Mononuclear cell (primary cell): ENCODE measurements around the gene FGFRL1. TPM values are rescaled to one million over a fixed set of nuclear protein-coding genes. Genes with fewer than 3 reads are reported as not detected.
A peak's percentile ranks its signal among the peaks of the same experiment; 100 is the strongest.

Source experiments
- H3K27me3 ChIP-seq: 2 replicates; pipeline ENCODE4 v1.6.0; 2011; ENCODE audit warnings: low read length, control low read depth; ENCODE audit not compliant: insufficient read depth
- H3K4me1 ChIP-seq: 2 replicates; pipeline ENCODE4 v1.5.1; 2011; ENCODE audit warnings: mild to moderate bottlenecking, low read length, control low read depth; ENCODE audit not compliant: insufficient read depth
- H3K4me3 ChIP-seq: 2 replicates; pipeline ENCODE4 v1.5.1; 2011; ENCODE audit warnings: mild to moderate bottlenecking, low read length, moderate library complexity
- H3K9me3 ChIP-seq: 2 replicates; pipeline ENCODE4 v1.5.1; 2011; ENCODE audit warnings: low read depth, mild to moderate bottlenecking, control low read depth, low read length
- total RNA-seq: library from RNA; depleted of rRNA; stranded (reverse); fragments of >200 nt; gene quantifications from one replicate; pipeline ENCODE4 v1.2.3, GENCODE V29; 2012

The FGFRL1 gene
- total RNA-seq, 1 donor: 5.8 TPM

- Histone ChIP-seq H3K27me3 (peaks cover 53% of the 10 kb centered on the region), H3K4me1 (peaks cover 15% of the 10 kb centered on the region), H3K4me3 (no peak overlapping the region), H3K9me3 (no peaks in the 10 kb centered on the region)
These were observed 6.6 kb upstream of the FGFRL1 start for GRCh38 chr4:1004557-1005485.

DNA sequence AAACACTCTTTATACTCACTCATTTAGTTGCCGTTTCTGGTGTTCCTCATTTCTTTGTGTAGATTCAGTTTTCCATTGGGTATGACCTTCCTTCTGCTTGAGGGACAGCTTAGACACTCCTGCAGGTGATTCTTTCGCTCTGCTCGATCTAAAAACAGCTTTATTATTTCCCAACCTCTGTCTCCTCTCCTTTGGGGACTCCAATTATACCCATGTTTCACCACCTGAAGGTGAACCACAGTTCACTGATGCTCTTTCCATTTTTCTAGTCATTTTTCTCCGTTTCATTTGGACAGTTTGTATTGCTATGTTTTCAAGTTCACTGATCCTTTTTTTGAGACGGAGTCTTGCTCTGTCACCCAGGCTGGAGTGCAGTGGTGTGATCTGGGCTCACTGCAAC lies 4.6 kb upstream of the FGFRL1 start:
- H3K9me3 ChIP-seq: no peaks in the 10 kb centered on the region
- H3K4me1 ChIP-seq: peaks cover 28% of the 10 kb centered on the region
- peaks cover 40% of the 10 kb centered on the region for H3K27me3 ChIP-seq

DNA sequence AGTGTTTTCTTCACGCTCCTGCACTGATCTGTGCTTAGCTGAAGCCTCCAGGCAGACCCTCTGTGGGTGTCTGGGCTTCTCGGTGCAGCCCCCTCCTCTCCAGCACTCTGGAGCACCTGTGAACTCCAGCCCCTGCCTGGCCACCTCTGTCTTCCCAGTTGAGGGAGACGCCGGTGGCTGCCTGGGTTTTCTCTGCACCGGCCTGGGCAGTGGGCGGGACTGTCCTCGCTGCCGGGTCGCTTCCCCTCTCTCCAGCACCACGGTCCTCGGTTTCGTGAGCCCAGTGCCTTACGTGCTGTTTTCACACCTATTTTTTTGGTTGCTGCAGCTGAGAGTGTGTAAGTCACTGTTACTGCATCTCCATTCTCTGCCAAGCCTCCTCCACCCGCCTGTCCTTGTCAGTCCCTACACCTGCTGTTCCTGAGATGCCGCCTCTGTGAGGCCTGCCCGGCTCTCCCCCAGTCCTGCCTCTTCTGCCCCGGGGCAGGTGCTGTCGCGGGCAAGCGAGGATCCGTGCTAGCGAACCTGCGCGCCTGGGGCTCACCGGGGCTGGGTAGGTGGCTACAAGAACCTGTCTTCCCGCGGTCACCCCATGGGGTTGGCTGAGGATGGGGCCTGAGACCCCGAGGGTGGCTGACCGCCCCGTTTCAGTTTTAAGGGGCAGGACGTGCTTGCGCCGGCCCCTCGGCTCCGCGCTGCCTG lies 2.4 kb upstream of the FGFRL1 start:
- H3K4me3 ChIP-seq: peak overlapping the region; percentile 43
- no peaks in the 10 kb centered on the region for H3K9me3 ChIP-seq
- H3K27me3 ChIP-seq: peaks cover 28% of the 10 kb centered on the region
- H3K4me1 ChIP-seq: peaks cover 32% of the 10 kb centered on the region

More for the DNA sequence above, 4.6 kb upstream of the FGFRL1 start:
- H3K4me3 ChIP-seq: no peak overlapping the region

- peak overlapping the region; percentile 58 for H3K4me3 ChIP-seq
- no peaks in the 10 kb centered on the region for H3K9me3 ChIP-seq
- peaks cover 28% of the 10 kb centered on the region for H3K27me3 ChIP-seq
- H3K4me1 ChIP-seq: peaks cover 32% of the 10 kb centered on the region
These were observed 1.7 kb upstream of the FGFRL1 start for GRCh38 chr4:1009542-1010394.

DNA sequence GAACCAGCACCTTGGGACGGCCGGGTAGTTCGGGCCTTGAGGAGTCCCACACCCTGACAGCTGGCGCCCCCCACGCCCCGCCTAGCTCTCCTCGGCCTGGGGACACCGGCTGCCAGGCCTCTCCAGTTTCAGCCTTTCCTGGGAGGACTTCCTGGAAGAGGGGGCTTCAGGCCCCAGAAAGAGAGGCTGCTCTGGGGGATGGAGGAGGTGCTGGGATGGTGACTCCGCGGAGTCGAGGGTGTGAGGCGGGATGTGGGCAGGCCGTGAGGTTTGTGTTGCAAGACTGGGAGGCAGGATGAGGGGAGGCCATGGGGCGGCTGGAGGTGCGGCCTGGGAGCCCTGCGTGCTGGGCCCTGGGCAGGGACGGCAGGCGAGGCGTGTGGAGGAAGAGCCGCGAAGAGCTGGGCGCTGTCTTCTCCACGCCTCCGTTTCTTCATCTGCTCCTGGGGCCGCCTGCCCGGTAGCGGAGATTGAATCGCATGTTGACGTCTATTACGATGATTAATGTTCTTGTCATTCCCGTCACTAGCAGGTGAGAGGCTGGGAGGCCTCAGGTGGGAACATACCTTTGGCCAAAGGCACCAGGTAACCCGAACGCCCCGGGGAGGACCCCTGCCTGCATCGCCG lies 918 bp upstream of the FGFRL1 start:
- H3K9me3 ChIP-seq: no peaks in the 10 kb centered on the region
- H3K4me1 ChIP-seq: peaks cover 32% of the 10 kb centered on the region
- peak overlapping the region; percentile 58 for H3K4me3 ChIP-seq
- H3K27me3 ChIP-seq: peaks cover 22% of the 10 kb centered on the region

- no peak overlapping the region for H3K4me3 ChIP-seq
- peaks cover 32% of the 10 kb centered on the region for H3K4me1 ChIP-seq
- peaks cover 19% of the 10 kb centered on the region for H3K27me3 ChIP-seq
- H3K9me3 ChIP-seq: no peaks in the 10 kb centered on the region
These were observed 224 bp downstream of the FGFRL1 start for GRCh38 chr4:1011666-1012033.

DNA sequence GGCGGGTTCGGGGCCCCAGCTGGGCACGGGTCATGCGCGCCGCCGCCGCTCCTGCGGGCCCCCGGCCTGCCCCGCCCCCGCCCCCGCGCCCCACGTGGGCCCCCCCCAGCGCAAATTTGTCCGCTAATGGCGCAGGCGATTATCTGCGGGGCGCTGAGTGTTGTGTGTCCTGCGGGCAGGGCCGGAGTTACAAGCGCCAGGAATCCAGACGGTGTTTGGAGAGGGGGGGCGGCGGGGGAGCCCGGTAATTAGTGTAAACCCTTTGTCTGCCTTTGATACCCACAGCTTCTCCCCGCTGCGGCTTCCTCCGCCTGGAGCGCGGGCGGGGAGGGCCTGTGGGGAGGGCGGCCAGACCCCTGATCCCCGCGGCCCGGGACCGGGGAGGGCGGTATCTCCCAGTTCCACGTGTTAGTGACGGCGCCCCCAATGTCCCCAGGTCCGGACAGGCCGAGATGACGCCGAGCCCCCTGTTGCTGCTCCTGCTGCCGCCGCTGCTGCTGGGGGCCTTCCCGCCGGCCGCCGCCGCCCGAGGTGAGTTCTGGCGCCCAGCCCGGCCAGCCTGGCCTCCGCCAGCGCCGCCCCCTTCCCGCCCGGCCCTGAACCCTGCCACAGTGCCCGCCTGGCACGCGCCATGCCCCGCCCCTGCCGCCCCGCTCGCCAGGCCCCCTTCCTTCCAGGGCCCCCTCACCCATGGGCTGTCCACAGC lies 761 bp downstream of the FGFRL1 start:
- Histone ChIP-seq H3K9me3 (no peaks in the 10 kb centered on the region), H3K4me3 (peak overlapping the region; percentile 8), H3K4me1 (peaks cover 32% of the 10 kb centered on the region), H3K27me3 (peaks cover 15% of the 10 kb centered on the region)

DNA sequence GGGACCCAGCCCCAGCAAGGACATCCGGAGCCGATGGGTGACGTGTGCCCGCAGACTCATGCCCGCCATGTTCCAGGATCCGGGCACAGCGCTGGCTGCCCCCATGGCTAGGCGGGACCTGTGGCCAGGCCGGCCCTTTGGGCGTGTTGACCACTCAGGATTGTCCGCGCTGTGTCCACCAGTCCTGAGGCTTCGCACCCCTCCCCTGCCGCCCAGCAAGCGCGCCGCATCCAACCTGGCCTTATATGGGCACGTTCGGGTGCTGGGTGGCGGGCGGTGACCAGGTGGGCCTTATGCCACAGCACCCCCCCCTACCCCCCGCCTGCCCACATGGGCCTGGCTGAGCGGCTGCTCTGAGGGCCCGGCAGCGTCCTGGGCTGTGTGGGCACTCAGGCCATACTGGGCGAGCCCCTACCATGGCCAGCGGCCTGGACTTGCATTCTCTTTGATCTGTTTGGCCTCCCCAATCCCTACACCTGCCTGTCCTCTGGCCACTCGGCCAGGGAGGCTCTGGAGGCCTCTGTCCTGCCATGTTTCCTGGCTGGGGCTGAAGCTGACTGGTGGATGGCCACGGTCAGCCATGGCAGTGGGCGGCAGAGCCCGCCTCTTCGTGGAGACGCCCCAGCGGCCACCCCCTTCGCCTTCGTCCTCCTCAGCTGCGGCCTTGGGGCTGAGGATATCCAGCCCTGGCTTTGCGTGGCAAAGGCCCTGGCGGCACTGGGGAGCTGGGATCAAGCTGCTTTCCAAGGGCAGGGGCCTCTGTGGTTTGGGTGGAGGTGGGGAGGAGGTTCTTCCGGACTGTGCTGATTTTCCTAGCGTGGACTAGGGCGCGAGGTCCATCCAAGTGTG lies 2.0 kb downstream of the FGFRL1 start:
- H3K4me3 ChIP-seq: no peak overlapping the region
- H3K27me3 ChIP-seq: peaks cover 5% of the 10 kb centered on the region
- no peaks in the 10 kb centered on the region for H3K9me3 ChIP-seq
- peaks cover 31% of the 10 kb centered on the region for H3K4me1 ChIP-seq

GRCh38 chr4:1014291-1015167 lies 3.1 kb downstream of the FGFRL1 start:
- H3K4me1 ChIP-seq: peaks cover 22% of the 10 kb centered on the region
- no peaks in the 10 kb centered on the region for H3K27me3 ChIP-seq
- no peaks in the 10 kb centered on the region for H3K9me3 ChIP-seq
- no peak overlapping the region for H3K4me3 ChIP-seq

DNA sequence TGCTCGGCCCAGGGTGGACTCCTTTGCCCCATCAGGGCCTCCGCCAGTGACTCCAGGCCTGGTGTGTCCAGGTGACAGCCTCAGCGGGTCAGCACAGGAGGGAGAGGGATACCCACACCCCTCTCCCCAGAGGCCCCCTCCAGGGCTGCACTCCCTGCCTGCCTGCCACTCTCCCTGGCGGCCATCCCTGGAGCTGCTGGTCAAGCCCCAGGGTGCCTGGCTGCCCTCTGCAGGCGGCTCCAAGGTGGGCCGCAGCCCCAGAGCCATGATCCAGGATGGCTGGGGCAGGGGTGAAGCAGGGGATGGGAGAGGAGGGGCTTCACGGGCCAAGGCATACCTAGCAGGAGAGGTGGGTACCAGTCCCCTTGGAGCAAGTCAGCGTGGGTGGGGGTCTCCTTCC lies 3.8 kb downstream of the FGFRL1 start:
- Histone ChIP-seq H3K27me3 (no peaks in the 10 kb centered on the region), H3K4me1 (peaks cover 19% of the 10 kb centered on the region), H3K9me3 (no peaks in the 10 kb centered on the region), H3K4me3 (no peak overlapping the region)

DNA sequence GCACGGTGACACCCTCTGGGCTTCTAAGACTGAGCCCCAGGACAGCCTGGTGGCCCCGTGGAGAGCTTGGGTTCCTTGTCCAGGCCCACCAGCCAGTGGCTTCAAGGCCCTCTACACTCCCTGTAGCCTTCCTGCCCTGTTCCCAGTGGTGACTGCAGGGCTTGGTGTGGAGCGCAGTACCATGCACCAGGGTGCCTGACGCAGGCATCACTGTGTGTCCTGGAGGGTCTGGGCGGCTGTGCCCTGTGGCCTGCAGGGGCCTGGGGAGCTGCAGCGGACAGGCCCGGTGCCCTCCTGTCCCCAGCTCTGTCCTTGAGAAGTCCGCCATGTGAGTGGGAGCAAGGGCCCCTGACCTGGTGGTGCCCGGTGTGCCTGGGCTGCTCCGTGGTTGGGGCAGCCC lies 4.3 kb downstream of the FGFRL1 start:
- Histone ChIP-seq H3K4me3 (no peak overlapping the region), H3K4me1 (peaks cover 13% of the 10 kb centered on the region), H3K9me3 (no peaks in the 10 kb centered on the region), H3K27me3 (no peaks in the 10 kb centered on the region)

GRCh38 chr4:1017211-1017610 lies 5.8 kb downstream of the FGFRL1 start:
- Histone ChIP-seq H3K27me3 (no peaks in the 10 kb centered on the region), H3K4me3 (no peak overlapping the region), H3K9me3 (no peaks in the 10 kb centered on the region), H3K4me1 (peaks cover 8% of the 10 kb centered on the region)

DNA sequence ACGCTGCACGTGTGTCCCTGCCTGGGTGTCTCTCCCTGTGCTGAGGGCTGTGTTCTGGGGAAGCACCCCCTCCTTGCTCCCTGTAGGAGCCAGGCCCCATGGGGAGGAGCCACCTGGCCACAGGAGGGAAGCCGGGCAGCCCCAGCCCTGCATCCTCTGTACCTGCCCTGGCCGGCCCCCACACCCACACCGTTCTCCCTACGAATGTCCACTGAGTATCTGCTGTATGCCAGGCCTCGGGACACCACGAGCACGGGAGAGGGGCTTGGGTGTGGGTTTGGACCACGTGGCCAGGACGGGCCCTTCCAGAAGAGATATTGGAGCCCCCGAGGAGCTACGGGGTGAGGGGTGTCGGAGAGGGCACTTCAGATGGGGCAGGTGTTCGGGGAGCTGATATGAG lies 6.3 kb downstream of the FGFRL1 start:
- Histone ChIP-seq H3K27me3 (no peaks in the 10 kb centered on the region), H3K4me1 (peaks cover 3% of the 10 kb centered on the region), H3K9me3 (no peaks in the 10 kb centered on the region), H3K4me3 (no peak overlapping the region)
